CD4-positive, CD25-positive, alpha-beta regulatory T cell (primary cell): Measurements from ENCODE around the gene ATG2A. TPM values are rescaled to one million over a fixed set of nuclear protein-coding genes. Genes with fewer than 3 reads are reported as not detected.

Source experiments
- ATAC-seq, 2 donors: fragments of 150-1000 bp; cut with Tn5 transposase; one replicate each; pipeline ENCODE4 v1.10.0; 2021; ENCODE audit warnings: low read depth in 2 of 2, moderate number of reproducible peaks in 2 of 2, moderate library complexity in 1 of 2
- DNase-seq, 3 donors: peaks; one replicate each; pipeline versions ENCODE4 v3.0.0 to v3.0.0-alpha.2; 2012 to 2022; ENCODE audit warnings: mixed read lengths in 1 of 3
- H3K27ac ChIP-seq: one replicate; pipeline ENCODE4 v1.7.0; 2013; ENCODE audit warnings: mild to moderate bottlenecking, low read length; ENCODE audit not compliant: insufficient read depth, poor library complexity, severe bottlenecking
- H3K27me3 ChIP-seq: one replicate; pipeline ENCODE4 v1.7.0; 2013; ENCODE audit warnings: low read length; ENCODE audit not compliant: control insufficient read depth, insufficient read depth
- H3K36me3 ChIP-seq: one replicate; pipeline ENCODE4 v1.7.0; 2013; ENCODE audit warnings: mild to moderate bottlenecking, low read length, moderate library complexity; ENCODE audit not compliant: control insufficient read depth, insufficient read depth
- H3K4me1 ChIP-seq: 2 replicates; pipeline ENCODE4 v1.7.0; 2013; ENCODE audit warnings: mild to moderate bottlenecking, low read length; ENCODE audit not compliant: insufficient read depth, control insufficient read depth, poor library complexity, severe bottlenecking
- H3K4me3 ChIP-seq: one replicate; pipeline ENCODE4 v1.7.0; 2013; ENCODE audit warnings: low read depth, mild to moderate bottlenecking, low read length, moderate library complexity
- H3K9me3 ChIP-seq, 2 experiments: 1 replicate in 1 of 2; 2 replicates in 1 of 2; pipeline ENCODE4 v1.7.0; 2013; ENCODE audit warnings: low read length in 2 of 2, mild to moderate bottlenecking in 1 of 2, moderate library complexity in 1 of 2; ENCODE audit not compliant: control insufficient read depth in 2 of 2
- H3K27ac Mint-ChIP-seq, 3 donors: one replicate each; pipeline ENCODE4 v1.8.0; 2020 to 2022; ENCODE audit warnings: mild to moderate bottlenecking in 3 of 3, mixed read lengths in 3 of 3, moderate library complexity in 2 of 3
- H3K27me3 Mint-ChIP-seq: one replicate; pipeline ENCODE4 v1.8.0; 2022; ENCODE audit warnings: mild to moderate bottlenecking, mixed read lengths
- H3K36me3 Mint-ChIP-seq: one replicate; pipeline ENCODE4 v1.8.0; 2020; ENCODE audit warnings: mixed read lengths
- H3K4me1 Mint-ChIP-seq, 4 donors: one replicate each; pipeline ENCODE4 v1.8.0; 2020 to 2022; ENCODE audit warnings: mixed read lengths in 4 of 4, mild to moderate bottlenecking in 1 of 4
- H3K4me3 Mint-ChIP-seq, 4 donors: one replicate each; pipeline ENCODE4 v1.8.0; 2020 to 2022; ENCODE audit warnings: mild to moderate bottlenecking in 4 of 4, mixed read lengths in 4 of 4, moderate library complexity in 3 of 4
- H3K9me3 Mint-ChIP-seq, 7 donors: one replicate each; pipeline ENCODE4 v1.8.0; 2020 to 2022; ENCODE audit warnings: mixed read lengths in 7 of 7, mild to moderate bottlenecking in 3 of 7, moderate library complexity in 2 of 7
- polyA plus RNA-seq, 4 donors: library from polyadenylated mRNA; unstranded; fragments of 300-500 nt; fragmentation: Illumina TruSeq; gene quantifications; one replicate each; pipeline ENCODE4 v1.2.3, GENCODE V29; 2021
- total RNA-seq: library from RNA; stranded (reverse); gene quantifications from one replicate; pipeline ENCODE4 v1.2.3, GENCODE V29; 2022

The ATG2A gene
- total and polyA plus RNA-seq, 5 donors from 2014 or later: 5.8 to 234 (median 6.9) TPM

DNA sequence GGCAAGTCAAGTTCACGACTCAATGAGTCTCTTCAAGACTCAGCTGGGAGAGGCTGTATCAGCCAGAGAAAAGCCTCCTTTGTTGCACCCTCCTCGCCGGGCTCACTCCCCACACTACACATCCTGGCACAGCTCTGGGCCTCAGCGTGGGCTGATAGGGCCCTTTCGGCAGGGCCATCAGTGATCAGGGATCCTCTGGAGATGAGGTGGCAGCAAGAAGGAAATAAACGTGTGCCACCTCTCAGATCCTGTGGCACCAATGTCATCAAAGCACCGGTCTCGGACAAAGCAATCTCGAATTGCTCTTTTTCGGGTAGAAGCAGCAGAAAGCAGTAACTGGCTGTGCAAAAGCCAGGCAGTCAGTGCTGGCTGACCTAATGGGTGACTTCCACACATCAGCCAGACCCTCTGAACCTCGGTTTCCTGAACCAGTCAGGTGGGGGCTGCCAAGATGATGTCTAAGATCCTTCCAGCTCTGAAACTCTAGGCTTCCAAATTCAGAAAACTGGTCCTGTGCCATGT lies 40.7 kb downstream of the ATG2A start:
- peak overlapping the region; percentile 96 to 100 (median 100) for H3K4me3 Mint-ChIP-seq
- Histone ChIP-seq H3K27ac (peak overlapping the region; percentile 78), H3K4me3 (peak overlapping the region; percentile 94), H3K9me3 (no peaks in the 10 kb centered on the region), H3K4me1 (peaks cover 86% of the 10 kb centered on the region), H3K27me3 (no peaks in the 10 kb centered on the region), H3K36me3 (peaks cover 39% of the 10 kb centered on the region)
- ATAC-seq (no peak), DNase-seq (peak in 1 of 3 donors; percentile 56)
- H3K27me3 Mint-ChIP-seq: no peaks in the 10 kb centered on the region
- peaks cover 46% of the 10 kb centered on the region for H3K36me3 Mint-ChIP-seq
- H3K27ac Mint-ChIP-seq: peak overlapping the region; percentile 91 to 96 (median 92)
- H3K4me1 Mint-ChIP-seq: peaks cover 2 to 74% (median 46%) of the 10 kb centered on the region in 4 donors
- peaks cover 0 to 3% (median 0%) of the 10 kb centered on the region in 7 donors for H3K9me3 Mint-ChIP-seq

- Mint-ChIP-seq H3K27me3 (no peaks in the 10 kb centered on the region), H3K4me1 (peaks cover 5 to 74% (median 45%) of the 10 kb centered on the region in 4 donors), H3K27ac (peak overlapping the region; percentile 91 to 96 (median 92)), H3K4me3 (peak overlapping the region; percentile 96 to 100 (median 100)), H3K9me3 (peaks cover 0 to 3% (median 0%) of the 10 kb centered on the region in 7 donors), H3K36me3 (peaks cover 48% of the 10 kb centered on the region)
- Histone ChIP-seq H3K9me3 (no peaks in the 10 kb centered on the region), H3K36me3 (peaks cover 46% of the 10 kb centered on the region), H3K4me1 (peaks cover 86% of the 10 kb centered on the region), H3K27ac (peak overlapping the region; percentile 78), H3K4me3 (peak overlapping the region; percentile 94), H3K27me3 (no peaks in the 10 kb centered on the region)
- no peak for DNase-seq
- no peak for ATAC-seq
Observed at GRCh38 chr11:64875369-64876228, 41.4 kb downstream of the ATG2A start.

- DNase-seq (peak in 2 of 3 donors; percentile 33 to 51), ATAC-seq (no peak)
- no peaks in the 10 kb centered on the region for H3K27me3 Mint-ChIP-seq
- H3K4me3 Mint-ChIP-seq: peak overlapping the region; percentile 96 to 100 (median 100)
- H3K27ac ChIP-seq: peak overlapping the region; percentile 78
- peaks cover 48% of the 10 kb centered on the region for H3K36me3 Mint-ChIP-seq
- peak overlapping the region; percentile 94 for H3K4me3 ChIP-seq
- peaks cover 5 to 74% (median 40%) of the 10 kb centered on the region in 4 donors for H3K4me1 Mint-ChIP-seq
- no peaks in the 10 kb centered on the region for H3K27me3 ChIP-seq
- H3K27ac Mint-ChIP-seq: peak overlapping the region; percentile 91 to 97 (median 96)
- H3K4me1 ChIP-seq: peaks cover 86% of the 10 kb centered on the region
- peaks cover 0 to 3% (median 0%) of the 10 kb centered on the region in 7 donors for H3K9me3 Mint-ChIP-seq
- peaks cover 52% of the 10 kb centered on the region for H3K36me3 ChIP-seq
- no peaks in the 10 kb centered on the region for H3K9me3 ChIP-seq
Observed at GRCh38 chr11:64874308-64875240, 42.4 kb downstream of the ATG2A start.

DNA sequence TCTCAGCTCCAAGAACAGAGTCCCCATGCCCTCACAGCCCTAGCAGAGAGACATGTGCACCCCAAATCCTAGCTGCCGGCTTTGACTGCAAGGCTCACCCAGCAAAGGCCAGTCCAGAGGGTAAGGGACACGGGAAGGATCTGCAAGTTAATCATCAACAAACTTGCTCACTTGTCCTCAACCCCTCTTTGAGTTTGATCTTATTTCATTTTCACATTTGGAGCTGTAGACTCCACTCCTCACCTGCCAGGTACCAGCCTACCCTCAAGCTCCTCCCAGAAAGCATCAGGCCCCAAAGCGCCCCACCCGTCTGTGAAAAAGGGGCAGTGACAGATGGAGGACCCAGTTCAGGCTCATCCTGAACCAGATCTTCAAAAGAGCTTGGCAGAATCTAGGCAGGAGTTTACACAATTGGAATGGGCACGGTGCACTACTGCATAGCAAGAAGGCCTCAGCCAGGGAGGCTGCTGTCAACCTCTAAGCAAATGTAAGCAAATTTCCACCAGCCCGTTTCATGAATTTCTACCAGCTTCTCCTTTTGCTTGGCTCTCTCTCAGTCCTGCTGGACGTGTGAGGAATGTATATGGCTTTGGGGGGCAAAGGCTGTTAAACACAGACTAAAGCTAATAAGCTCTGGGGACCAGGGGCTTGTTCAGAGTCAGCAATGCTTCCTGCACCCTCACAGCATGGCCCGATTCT lies 44.1 kb downstream of the ATG2A start:
- H3K4me1 ChIP-seq: peaks cover 93% of the 10 kb centered on the region
- no peaks in the 10 kb centered on the region for H3K9me3 ChIP-seq
- H3K9me3 Mint-ChIP-seq: peaks cover 0 to 3% (median 0%) of the 10 kb centered on the region in 7 donors
- H3K4me1 Mint-ChIP-seq: peaks cover 10 to 80% (median 48%) of the 10 kb centered on the region in 4 donors
- H3K27ac Mint-ChIP-seq: peak overlapping the region; percentile 67 to 77 (median 75)
- DNase-seq (peak in 1 of 3 donors; percentile 25), ATAC-seq (peak in 1 of 2 donors; percentile 13)
- H3K27me3 Mint-ChIP-seq: no peaks in the 10 kb centered on the region
- no peaks in the 10 kb centered on the region for H3K27me3 ChIP-seq
- peak overlapping the region; percentile 80 for H3K27ac ChIP-seq
- H3K4me3 ChIP-seq: peak overlapping the region; percentile 68
- peaks cover 59% of the 10 kb centered on the region for H3K36me3 ChIP-seq
- peaks cover 57% of the 10 kb centered on the region for H3K36me3 Mint-ChIP-seq
- peak overlapping the region; percentile 77 to 98 (median 86) for H3K4me3 Mint-ChIP-seq

DNA sequence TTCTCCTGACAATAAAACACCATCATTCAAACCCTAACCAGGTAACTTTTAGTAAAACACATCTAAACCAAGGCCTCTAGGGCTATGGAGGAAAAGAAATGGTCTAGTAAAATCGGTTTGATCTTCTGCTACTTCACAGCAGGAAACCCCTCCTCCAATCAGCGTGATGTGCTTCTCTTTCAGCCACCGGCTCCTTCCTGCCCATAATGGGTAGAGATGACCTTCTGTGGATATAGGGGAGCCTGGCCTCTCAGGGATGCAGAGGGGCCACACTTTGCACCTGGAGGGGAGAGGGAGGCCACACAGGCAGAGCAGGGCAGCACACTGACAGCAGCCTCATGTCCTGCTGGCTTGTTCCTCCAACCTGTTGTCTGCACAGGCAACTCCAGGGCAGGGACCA lies 45.5 kb downstream of the ATG2A start:
- H3K27me3 Mint-ChIP-seq: no peaks in the 10 kb centered on the region
- H3K27ac Mint-ChIP-seq: peak overlapping the region; percentile 88 to 97 (median 94)
- H3K4me3 Mint-ChIP-seq: peak overlapping the region; percentile 85 to 98 (median 90)
- peak in 1 of 3 donors; percentile 67 for DNase-seq
- peak overlapping the region; percentile 74 for H3K4me3 ChIP-seq
- no peaks in the 10 kb centered on the region for H3K27me3 ChIP-seq
- peaks cover 60% of the 10 kb centered on the region for H3K36me3 ChIP-seq
- peaks cover 96% of the 10 kb centered on the region for H3K4me1 ChIP-seq
- peaks cover 54% of the 10 kb centered on the region for H3K36me3 Mint-ChIP-seq
- peak in 1 of 2 donors; percentile 19 for ATAC-seq
- H3K9me3 Mint-ChIP-seq: no peaks in the 10 kb centered on the region
- no peaks in the 10 kb centered on the region for H3K9me3 ChIP-seq
- H3K27ac ChIP-seq: peak overlapping the region; percentile 80
- H3K4me1 Mint-ChIP-seq: peaks cover 16 to 92% (median 51%) of the 10 kb centered on the region in 4 donors

GRCh38 chr11:64870893-64871466 lies 46.0 kb downstream of the ATG2A start:
- Histone ChIP-seq H3K4me1 (peaks cover 96% of the 10 kb centered on the region), H3K9me3 (no peaks in the 10 kb centered on the region), H3K4me3 (peak overlapping the region; percentile 74), H3K27me3 (no peaks in the 10 kb centered on the region), H3K27ac (peak overlapping the region; percentile 80), H3K36me3 (peaks cover 64% of the 10 kb centered on the region)
- Mint-ChIP-seq H3K27me3 (no peaks in the 10 kb centered on the region), H3K4me1 (peaks cover 17 to 94% (median 55%) of the 10 kb centered on the region in 4 donors), H3K36me3 (peaks cover 53% of the 10 kb centered on the region), H3K27ac (peak overlapping the region; percentile 88 to 99 (median 97)), H3K9me3 (no peaks in the 10 kb centered on the region), H3K4me3 (peak overlapping the region; percentile 85 to 98 (median 90))
- DNase-seq (no peak), ATAC-seq (no peak)
